Vagina (tissue), 2 donors: ENCODE results near the gene MSANTD1. TPM values are rescaled to one million over a fixed set of nuclear protein-coding genes. Genes with fewer than 3 reads are reported as not detected.

ENCODE experiments used
- DNase-seq, 2 donors: peaks; one replicate each; pipeline ENCODE4 v3.0.0-alpha.2; 2017; ENCODE audit errors: extremely low spot score in 2 of 2
- H3K27ac ChIP-seq: fragments of 200-600 bp; sonication (generic); one replicate; pipeline ENCODE4 v1.5.1; 2019
- H3K27me3 ChIP-seq: fragments of 200-600 bp; sonication (generic); one replicate; pipeline ENCODE4 v1.5.1; 2019
- H3K36me3 ChIP-seq, 2 donors: fragments of 200-600 bp; sonication (generic); one replicate each; pipeline ENCODE4 v1.5.1; 2017 to 2019
- H3K4me1 ChIP-seq: fragments of 200-600 bp; sonication (generic); one replicate; pipeline ENCODE4 v1.5.1; 2019
- H3K4me3 ChIP-seq, 2 donors: fragments of 200-600 bp; sonication (generic); 1 replicate in 1 of 2; 2 replicates in 1 of 2; pipeline ENCODE4 v1.5.1; 2016 to 2019
- H3K9me3 ChIP-seq: fragments of 200-600 bp; sonication (generic); one replicate; pipeline ENCODE4 v1.5.1; 2019
- POLR2A ChIP-seq, 2 donors: fragments of 450-650 bp; IDR thresholded peaks; one replicate each; pipeline ENCODE4 v1.6.1; 2017; ENCODE audit warnings: antibody characterized with exemption in 2 of 2, mild to moderate bottlenecking in 2 of 2, moderate library complexity in 2 of 2
- POLR2AphosphoS5 ChIP-seq, 2 donors: sonication (generic); formaldehyde crosslinking; IDR thresholded peaks; one replicate each; pipeline ENCODE4 v1.9.0; 2017; ENCODE audit warnings: antibody characterized with exemption in 2 of 2, mild to moderate bottlenecking in 2 of 2, low read depth in 1 of 2; ENCODE audit not compliant: insufficient read depth in 1 of 2
- intact Hi-C: fragments of 100-400 bp; cut with DNase I; formaldehyde crosslinking; loops from one replicate; pipeline ENCODE4 v1.15.1; 2023
- total RNA-seq: library from RNA; depleted of rRNA; stranded (reverse); fragments of >200 nt; gene quantifications from one replicate; pipeline ENCODE4 v1.2.3, GENCODE V29; 2016
- TF ChIP-seq, protein P1 (sequence below), 3 experiments: fragments of 450-650 bp in 2 of 3; fragments of 200-600 bp in 1 of 3; sonication (generic) in 1 of 3; IDR thresholded peaks; one replicate each; pipeline ENCODE4 v1.5.1; 2017 to 2019; ENCODE audit warnings: antibody characterized with exemption in 3 of 3, mild to moderate bottlenecking in 2 of 3, moderate library complexity in 2 of 3

MSANTD1 gene
- total RNA-seq, 1 donor from 2014 or later: 0.49 TPM

DNA sequence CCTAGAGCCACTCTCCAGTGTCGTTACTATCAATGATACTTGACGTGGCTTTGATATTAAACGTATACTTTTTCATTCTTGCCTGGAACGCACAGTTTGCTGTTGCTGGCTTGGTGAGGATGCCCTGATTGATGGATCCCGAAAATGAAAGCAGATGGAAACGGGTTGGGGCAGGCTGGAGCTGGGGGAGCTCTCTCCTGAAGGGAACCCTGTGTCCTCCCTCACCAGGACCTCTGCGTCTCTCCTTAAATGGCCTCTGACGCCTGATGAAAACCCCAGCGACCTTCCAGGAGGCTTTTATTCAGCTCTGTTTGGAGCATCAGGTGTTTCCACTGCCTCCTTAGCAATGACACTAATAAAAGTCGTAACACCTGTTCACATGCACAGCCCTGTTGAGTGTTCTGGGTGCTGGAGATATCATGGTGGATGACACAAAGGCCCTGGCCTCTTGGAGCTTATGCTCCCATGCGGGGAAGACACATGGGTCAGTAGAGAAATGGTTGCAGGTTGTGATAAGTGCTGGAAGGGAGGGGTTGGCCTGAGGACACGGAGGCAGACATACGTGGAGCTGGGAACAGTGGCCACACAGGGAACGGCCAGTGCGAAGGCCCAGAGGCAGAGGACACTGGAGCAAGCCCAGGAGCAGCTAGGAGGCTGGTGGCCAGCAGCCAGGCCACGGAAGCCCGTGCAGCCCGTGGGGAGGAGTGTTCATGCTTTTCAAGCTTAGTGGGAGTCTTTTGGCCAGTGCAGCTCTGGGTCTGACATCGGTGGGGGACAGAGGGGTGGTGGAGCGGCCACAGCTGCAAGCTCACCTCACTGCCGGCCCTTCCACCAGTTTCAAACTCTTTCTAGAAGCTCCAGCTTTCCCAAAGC lies 7.5 kb downstream of the MSANTD1 start:
- Histone ChIP-seq H3K4me3 (no peak overlapping the region), H3K27ac (no peak overlapping the region), H3K27me3 (no peaks in the 10 kb centered on the region), H3K36me3 (no peaks in the 10 kb centered on the region), H3K9me3 (no peaks in the 10 kb centered on the region), H3K4me1 (no peaks in the 10 kb centered on the region)
- no peak for DNase-seq
- intact Hi-C loops: no loop called here
- TF ChIP-seq POLR2AphosphoS5 (IDR thresholded peaks at IDR 0.05; ENCODE audit: insufficient read depth in 1 of 2, low read depth in 1 of 2): no peak
- TF ChIP-seq, protein P1, sequence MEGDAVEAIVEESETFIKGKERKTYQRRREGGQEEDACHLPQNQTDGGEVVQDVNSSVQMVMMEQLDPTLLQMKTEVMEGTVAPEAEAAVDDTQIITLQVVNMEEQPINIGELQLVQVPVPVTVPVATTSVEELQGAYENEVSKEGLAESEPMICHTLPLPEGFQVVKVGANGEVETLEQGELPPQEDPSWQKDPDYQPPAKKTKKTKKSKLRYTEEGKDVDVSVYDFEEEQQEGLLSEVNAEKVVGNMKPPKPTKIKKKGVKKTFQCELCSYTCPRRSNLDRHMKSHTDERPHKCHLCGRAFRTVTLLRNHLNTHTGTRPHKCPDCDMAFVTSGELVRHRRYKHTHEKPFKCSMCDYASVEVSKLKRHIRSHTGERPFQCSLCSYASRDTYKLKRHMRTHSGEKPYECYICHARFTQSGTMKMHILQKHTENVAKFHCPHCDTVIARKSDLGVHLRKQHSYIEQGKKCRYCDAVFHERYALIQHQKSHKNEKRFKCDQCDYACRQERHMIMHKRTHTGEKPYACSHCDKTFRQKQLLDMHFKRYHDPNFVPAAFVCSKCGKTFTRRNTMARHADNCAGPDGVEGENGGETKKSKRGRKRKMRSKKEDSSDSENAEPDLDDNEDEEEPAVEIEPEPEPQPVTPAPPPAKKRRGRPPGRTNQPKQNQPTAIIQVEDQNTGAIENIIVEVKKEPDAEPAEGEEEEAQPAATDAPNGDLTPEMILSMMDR (IDR thresholded peaks at IDR 0.05): no peak
- no peak for TF ChIP-seq POLR2A (IDR thresholded peaks at IDR 0.05)

DNA sequence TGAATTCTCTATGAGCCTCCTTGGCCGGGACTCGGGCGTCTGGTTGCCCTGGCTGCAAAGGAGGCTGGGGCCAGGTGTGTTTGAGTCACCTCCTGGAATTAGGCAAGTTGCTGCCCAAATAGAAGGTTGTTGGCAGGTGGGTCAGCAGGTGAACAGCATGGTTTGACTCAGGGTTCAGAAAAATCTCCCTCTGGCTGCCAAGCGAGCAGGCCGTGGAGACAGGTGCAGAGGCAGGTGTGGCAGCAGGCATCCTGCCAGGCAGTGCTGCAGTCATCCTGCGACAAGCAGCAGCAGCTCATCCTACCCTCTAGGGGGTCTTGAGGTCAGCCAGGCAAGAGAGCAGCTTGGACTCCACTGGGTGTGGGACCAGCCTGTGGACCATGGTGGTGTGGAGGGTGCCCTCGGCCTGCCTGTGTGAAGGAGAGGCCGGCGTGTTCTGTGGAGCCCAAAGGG lies 8.2 kb downstream of the MSANTD1 start:
- H3K36me3 ChIP-seq: no peaks in the 10 kb centered on the region
- TF ChIP-seq POLR2AphosphoS5 (IDR thresholded peaks at IDR 0.05; ENCODE audit: insufficient read depth in 1 of 2, low read depth in 1 of 2) (no peak), POLR2A (IDR thresholded peaks at IDR 0.05) (no peak)
- TF ChIP-seq, protein P1 (IDR thresholded peaks at IDR 0.05): no peak
- H3K4me1 ChIP-seq: no peaks in the 10 kb centered on the region
- intact Hi-C loops: no loop called here
- H3K27me3 ChIP-seq: no peaks in the 10 kb centered on the region
- H3K27ac ChIP-seq: no peak overlapping the region
- H3K9me3 ChIP-seq: no peaks in the 10 kb centered on the region
- DNase-seq: no peak
- no peak overlapping the region for H3K4me3 ChIP-seq

DNA sequence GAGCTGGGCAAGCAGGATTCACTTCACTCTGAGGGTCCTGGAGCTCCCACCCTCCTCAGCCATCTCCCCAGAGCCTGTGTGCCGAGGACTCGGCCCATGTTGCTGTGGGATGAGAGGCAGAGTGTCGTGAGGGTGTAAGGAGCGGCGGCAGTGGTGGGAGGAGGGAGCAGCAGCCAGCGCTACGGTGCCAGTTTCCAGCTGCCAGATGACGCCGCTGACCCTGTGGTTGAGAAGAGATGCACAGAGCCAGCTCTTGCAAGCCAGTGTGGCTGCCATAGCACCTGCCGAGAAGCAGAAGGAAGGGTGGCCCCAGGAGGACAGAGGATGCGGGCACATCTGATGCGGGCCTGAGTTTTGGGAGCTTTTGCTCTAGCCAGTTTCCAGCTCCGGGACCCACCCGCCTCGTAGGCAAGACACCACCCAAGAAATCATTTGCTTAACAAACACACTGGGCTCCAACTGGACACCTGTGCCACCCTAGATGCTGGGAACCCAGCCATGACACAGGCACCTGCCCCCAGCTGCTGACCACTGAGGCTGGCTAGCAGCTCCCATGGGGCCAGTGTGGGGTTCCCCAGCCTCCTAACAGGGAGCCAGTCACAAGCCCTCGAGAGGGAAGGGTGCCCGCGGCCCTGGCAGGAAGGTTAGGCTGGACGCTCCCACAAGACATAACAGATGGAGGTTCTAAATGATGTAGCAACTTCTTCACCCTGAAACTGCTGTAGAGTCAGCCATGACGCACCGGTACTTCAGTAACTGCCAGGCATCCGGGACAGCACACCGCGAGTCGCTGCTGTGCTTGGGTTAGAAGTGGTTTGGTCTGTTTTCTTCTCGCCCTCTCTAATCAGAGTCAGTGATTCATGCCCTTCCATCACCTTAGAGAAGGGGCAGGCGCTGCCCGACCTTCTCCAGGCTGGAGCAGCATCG lies 8.9 kb downstream of the MSANTD1 start:
- Histone ChIP-seq H3K9me3 (no peaks in the 10 kb centered on the region), H3K4me1 (no peaks in the 10 kb centered on the region), H3K36me3 (no peaks in the 10 kb centered on the region), H3K4me3 (no peak overlapping the region), H3K27me3 (no peaks in the 10 kb centered on the region), H3K27ac (no peak overlapping the region)
- TF ChIP-seq POLR2A (IDR thresholded peaks at IDR 0.05) (no peak), POLR2AphosphoS5 (IDR thresholded peaks at IDR 0.05; ENCODE audit: insufficient read depth in 1 of 2, low read depth in 1 of 2) (no peak)
- TF ChIP-seq, protein P1 (IDR thresholded peaks at IDR 0.05): no peak
- no peak for DNase-seq
- intact Hi-C loops: no loop called here

DNA sequence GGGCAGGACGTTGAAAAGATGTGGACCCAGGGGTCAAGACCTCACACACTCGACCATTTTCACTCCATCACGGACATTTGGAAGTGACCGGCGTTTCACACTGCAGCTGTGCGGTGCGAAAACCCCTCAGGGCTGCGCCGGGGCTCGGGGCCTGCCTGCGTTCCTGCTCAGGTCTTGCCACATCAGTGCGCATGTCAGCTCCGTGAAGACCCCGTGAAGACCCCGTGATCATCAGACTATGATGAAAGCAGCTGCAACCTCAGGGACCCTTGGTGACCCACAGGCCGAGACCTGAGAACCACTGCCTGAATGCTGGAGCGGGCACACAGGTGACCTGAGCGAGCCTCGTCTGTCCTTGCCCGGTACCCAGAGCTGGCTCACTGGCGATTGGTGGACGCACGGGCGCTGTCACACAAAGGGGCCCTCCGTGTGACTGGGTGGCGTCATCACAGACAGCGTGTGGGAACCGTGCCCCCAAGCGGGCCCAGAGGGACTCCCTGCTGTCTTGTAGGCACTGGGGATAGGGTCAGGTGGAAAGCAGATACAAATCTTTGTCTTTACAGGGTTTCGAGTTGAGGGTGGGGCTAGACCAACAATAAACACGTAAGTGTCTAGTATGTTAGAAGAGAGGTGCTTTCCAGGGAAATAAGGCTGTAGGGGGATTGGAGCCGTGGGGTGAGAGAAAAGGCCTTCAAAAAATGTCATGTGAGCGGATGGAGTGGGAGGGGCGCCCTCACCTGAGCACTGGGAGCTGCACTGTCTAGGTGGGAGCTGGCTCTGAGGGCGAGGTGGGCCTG lies 12.7 kb downstream of the MSANTD1 start:
- intact Hi-C loops: no loop called here
- no peak for DNase-seq
- TF ChIP-seq POLR2A (IDR thresholded peaks at IDR 0.05): no peak
- TF ChIP-seq POLR2AphosphoS5 (IDR thresholded peaks at IDR 0.05; ENCODE audit: insufficient read depth in 1 of 2, low read depth in 1 of 2): no peak
- TF ChIP-seq, protein P1 (IDR thresholded peaks at IDR 0.05): no peak
- H3K9me3 ChIP-seq: no peaks in the 10 kb centered on the region
- no peak overlapping the region for H3K4me3 ChIP-seq
- H3K36me3 ChIP-seq: no peaks in the 10 kb centered on the region
- no peaks in the 10 kb centered on the region for H3K4me1 ChIP-seq
- H3K27ac ChIP-seq: no peak overlapping the region
- H3K27me3 ChIP-seq: no peaks in the 10 kb centered on the region
